Cardiac muscle cell (in vitro differentiated cells and primary cell): Measurements from ENCODE around the gene RUFY2. TPM values are rescaled to one million over a fixed set of nuclear protein-coding genes. Genes with fewer than 3 reads are reported as not detected.

ENCODE experiments used
- DNase-seq, 2 donors: peaks; one replicate each; pipeline versions ENCODE4 v3.0.0 to v3.0.0-alpha.2; 2010 to 2017; ENCODE audit warnings: low read depth in 1 of 2, low spot score in 1 of 2
- H3K27ac ChIP-seq: fragments of 200-600 bp; sonication (generic); 2 replicates; pipeline ENCODE4 v1.5.1; 2016
- H3K27me3 ChIP-seq: fragments of 200-600 bp; sonication (generic); 2 replicates; pipeline ENCODE4 v1.6.0; 2016; ENCODE audit warnings: control low read depth
- H3K36me3 ChIP-seq: fragments of 200-600 bp; sonication (generic); 2 replicates; pipeline ENCODE4 v1.5.1; 2016; ENCODE audit warnings: control low read depth
- H3K4me1 ChIP-seq: fragments of 200-600 bp; sonication (generic); 2 replicates; pipeline ENCODE4 v1.8.1; 2017; ENCODE audit warnings: low read depth, mild to moderate bottlenecking, mixed run types
- H3K4me3 ChIP-seq: fragments of 200-600 bp; sonication (generic); 2 replicates; pipeline ENCODE4 v1.5.1; 2016; ENCODE audit warnings: mild to moderate bottlenecking
- H3K9me3 ChIP-seq: fragments of 200-600 bp; sonication (generic); 2 replicates; pipeline ENCODE4 v1.5.1; 2017; ENCODE audit warnings: low read depth, mild to moderate bottlenecking, control low read depth
- CTCF ChIP-seq: IDR thresholded peaks from 2 replicates; pipeline ENCODE4 v1.5.1; 2012; ENCODE audit warnings: low read depth, mild to moderate bottlenecking, low read length
- polyA plus RNA-seq: library from polyadenylated mRNA; unstranded; fragments of >200 nt; fragmentation: Nextera tagmentation; extraction: Ambion mirVana; gene quantifications from 2 replicates; pipeline ENCODE4 v1.2.1, GENCODE V29; 2016
- total RNA-seq: library from RNA; depleted of rRNA; stranded (reverse); fragments of >200 nt; gene quantifications from 2 replicates; pipeline ENCODE4 v1.2.3, GENCODE V29; 2016

The RUFY2 gene
- total and polyA plus RNA-seq, 2 experiments from 2014 or later, result 10.2 to 12.1 TPM

DNA sequence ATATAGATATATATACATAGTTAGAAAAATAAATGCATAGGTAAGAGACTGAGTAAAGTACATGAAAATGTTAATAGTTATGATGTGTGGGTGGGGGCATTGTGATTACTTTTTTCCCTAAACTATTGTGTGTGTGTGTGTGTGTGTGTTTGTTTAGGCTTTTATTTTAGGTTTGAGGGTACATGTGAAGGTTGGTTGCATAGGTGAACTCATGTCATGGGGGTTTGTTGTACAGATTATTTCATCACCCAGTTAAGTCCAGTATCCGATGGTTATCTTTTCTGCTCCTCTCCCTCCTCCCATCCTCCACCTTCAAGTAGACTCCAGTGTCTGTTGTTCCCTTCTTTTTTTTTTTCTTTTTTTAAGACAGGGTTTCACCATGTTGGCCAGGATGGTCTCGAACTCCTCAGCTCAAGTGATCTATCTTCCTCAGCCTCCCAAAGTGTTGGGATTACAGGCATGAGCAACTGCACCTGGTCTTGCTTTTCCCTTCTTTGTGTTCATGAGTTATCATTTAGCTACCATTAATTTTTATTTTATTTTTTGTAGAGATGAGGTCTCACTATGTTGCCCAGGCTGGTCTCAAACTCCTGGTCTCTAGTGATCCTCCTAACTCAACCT lies 1.9 kb upstream of the RUFY2 start:
- no peak overlapping the region for H3K27ac ChIP-seq
- TF ChIP-seq CTCF, result no peak
- DNase-seq, result no peak
- no peak overlapping the region for H3K4me3 ChIP-seq
- peaks cover 7% of the 10 kb centered on the region for H3K4me1 ChIP-seq
- H3K9me3 ChIP-seq, result no peaks in the 10 kb centered on the region
- H3K27me3 ChIP-seq, result no peaks in the 10 kb centered on the region
- H3K36me3 ChIP-seq, result no peaks in the 10 kb centered on the region

- Histone ChIP-seq H3K36me3 (peaks cover 4% of the 10 kb centered on the region), H3K27me3 (no peaks in the 10 kb centered on the region), H3K9me3 (no peaks in the 10 kb centered on the region), H3K27ac (peak overlapping the region; percentile 90), H3K4me1 (peaks cover 7% of the 10 kb centered on the region), H3K4me3 (peak overlapping the region; percentile 66)
- DNase-seq, result peak; percentile 77 to 84
- TF ChIP-seq CTCF, result no peak
These were observed 814 bp downstream of the RUFY2 start for GRCh38 chr10:68406111-68406814.

GRCh38 chr10:68403701-68404100 lies 3.4 kb downstream of the RUFY2 start:
- H3K4me3 ChIP-seq, result no peak overlapping the region
- no peak for TF ChIP-seq CTCF

GRCh38 chr10:68402276-68402675 lies 4.8 kb downstream of the RUFY2 start:
- no peak for TF ChIP-seq CTCF
- peak in 1 of 2 donors; percentile 66 for DNase-seq
- Histone ChIP-seq H3K4me3 (no peak overlapping the region), H3K27me3 (no peaks in the 10 kb centered on the region), H3K36me3 (peaks cover 20% of the 10 kb centered on the region), H3K4me1 (peaks cover 7% of the 10 kb centered on the region), H3K9me3 (no peaks in the 10 kb centered on the region), H3K27ac (no peak overlapping the region)

More at GRCh38 chr10:68403701-68404100, 3.4 kb downstream of the RUFY2 start:
- no peak overlapping the region for H3K27ac ChIP-seq
- no peaks in the 10 kb centered on the region for H3K9me3 ChIP-seq
- peaks cover 7% of the 10 kb centered on the region for H3K4me1 ChIP-seq
- H3K36me3 ChIP-seq, result peaks cover 12% of the 10 kb centered on the region
- no peaks in the 10 kb centered on the region for H3K27me3 ChIP-seq
- no peak for DNase-seq

DNA sequence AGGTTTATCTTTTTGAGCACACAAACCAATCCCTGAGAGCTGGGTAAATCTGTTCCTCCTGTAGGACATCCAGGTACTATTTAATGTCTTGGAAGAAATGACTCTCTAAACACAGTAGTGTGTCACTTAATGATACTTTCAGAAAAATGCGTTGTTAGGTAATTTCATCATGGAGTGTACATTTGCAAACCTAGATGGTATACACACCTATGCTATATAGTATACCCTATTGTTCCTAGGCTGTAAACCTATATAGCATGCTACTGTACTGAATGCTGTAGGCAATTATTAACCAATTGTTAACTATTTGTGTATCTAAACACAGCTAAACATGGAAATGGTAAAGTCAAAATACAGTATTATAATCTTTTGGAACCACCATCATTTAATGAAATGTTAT lies 10.1 kb downstream of the RUFY2 start:
- no peak for DNase-seq
- no peak for TF ChIP-seq CTCF
- no peaks in the 10 kb centered on the region for H3K4me1 ChIP-seq
- peaks cover 49% of the 10 kb centered on the region for H3K36me3 ChIP-seq
- no peak overlapping the region for H3K27ac ChIP-seq
- H3K9me3 ChIP-seq, result no peaks in the 10 kb centered on the region
- no peaks in the 10 kb centered on the region for H3K27me3 ChIP-seq
- no peak overlapping the region for H3K4me3 ChIP-seq
